Measurements from ENCODE around the gene PDHB. TPM values are rescaled to one million over a fixed set of nuclear protein-coding genes. Genes with fewer than 3 reads are reported as not detected.

The PDHB gene
- total and polyA plus RNA-seq, 4 donors: 47.8 to 92.1 (median 60.6) TPM

DNA sequence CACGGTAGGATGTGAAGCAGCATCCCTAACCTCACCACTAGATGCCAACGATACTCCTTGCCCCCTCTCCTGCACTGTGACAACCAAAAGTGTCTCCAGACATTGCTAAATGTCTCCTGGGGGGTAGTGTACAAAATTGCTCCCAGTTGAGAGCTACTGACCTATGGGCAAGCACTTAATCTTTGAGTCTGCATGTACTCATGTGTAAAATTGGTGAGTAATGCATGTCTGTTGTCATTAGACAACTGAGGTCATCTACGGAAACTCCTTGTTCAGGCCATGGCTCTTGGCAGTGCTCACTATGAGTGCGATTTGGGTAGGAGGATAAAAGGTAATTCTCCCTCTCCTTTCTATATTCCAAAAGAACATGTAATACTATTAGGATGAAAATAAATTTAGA lies 29.2 kb downstream of the PDHB start:
- Histone ChIP-seq H3K27me3 (ENCODE audit: control insufficient read depth in 4 of 4, insufficient read depth in 4 of 4, low read length in 3 of 4) (no peaks in the 10 kb centered on the region), H3K36me3 (ENCODE audit: control insufficient read depth in 4 of 4, insufficient read depth in 3 of 4, low read depth in 1 of 4, low read length in 3 of 4) (peaks cover 4 to 10% (median 5%) of the 10 kb centered on the region in 4 donors), H3K4me1 (ENCODE audit: control insufficient read depth in 4 of 4, insufficient read depth in 4 of 4, low read length in 3 of 4) (peaks cover 0 to 6% (median 1%) of the 10 kb centered on the region in 4 donors), H3K4me3 (ENCODE audit: low read depth in 1 of 3, low read length in 3 of 3) (no peak overlapping the region), H3K9ac (ENCODE audit: low read depth in 1 of 2, low read length in 2 of 2) (no peak overlapping the region), H3K27ac (ENCODE audit: low read depth in 1 of 2, low read length in 2 of 2) (no peak overlapping the region), H3K9me3 (ENCODE audit: control insufficient read depth in 4 of 4, low read length in 3 of 4) (no peaks in the 10 kb centered on the region)
- TF ChIP-seq, protein P1, sequence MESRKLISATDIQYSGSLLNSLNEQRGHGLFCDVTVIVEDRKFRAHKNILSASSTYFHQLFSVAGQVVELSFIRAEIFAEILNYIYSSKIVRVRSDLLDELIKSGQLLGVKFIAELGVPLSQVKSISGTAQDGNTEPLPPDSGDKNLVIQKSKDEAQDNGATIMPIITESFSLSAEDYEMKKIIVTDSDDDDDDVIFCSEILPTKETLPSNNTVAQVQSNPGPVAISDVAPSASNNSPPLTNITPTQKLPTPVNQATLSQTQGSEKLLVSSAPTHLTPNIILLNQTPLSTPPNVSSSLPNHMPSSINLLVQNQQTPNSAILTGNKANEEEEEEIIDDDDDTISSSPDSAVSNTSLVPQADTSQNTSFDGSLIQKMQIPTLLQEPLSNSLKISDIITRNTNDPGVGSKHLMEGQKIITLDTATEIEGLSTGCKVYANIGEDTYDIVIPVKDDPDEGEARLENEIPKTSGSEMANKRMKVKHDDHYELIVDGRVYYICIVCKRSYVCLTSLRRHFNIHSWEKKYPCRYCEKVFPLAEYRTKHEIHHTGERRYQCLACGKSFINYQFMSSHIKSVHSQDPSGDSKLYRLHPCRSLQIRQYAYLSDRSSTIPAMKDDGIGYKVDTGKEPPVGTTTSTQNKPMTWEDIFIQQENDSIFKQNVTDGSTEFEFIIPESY (IDR thresholded peaks at IDR 0.05): no peak
- TF ChIP-seq TAF1 (conservative IDR thresholded peaks at IDR 0.05) (no peak), HNF4G (IDR thresholded peaks at IDR 0.05) (no peak), YY1 (IDR thresholded peaks at IDR 0.05) (no peak), HNF4A (conservative IDR thresholded peaks at IDR 0.05) (no peak), FOXA2 (IDR thresholded peaks at IDR 0.05) (no peak), SP1 (IDR thresholded peaks at IDR 0.05) (no peak), GABPA (IDR thresholded peaks at IDR 0.05 in 1 of 2, conservative IDR thresholded peaks at IDR 0.05 in 1 of 2) (no peak), EGR1 (IDR thresholded peaks at IDR 0.05; ENCODE audit: low read depth in 2 of 2) (no peak), NR2F2 (IDR thresholded peaks at IDR 0.05) (no peak), FOXA1 (IDR thresholded peaks at IDR 0.05) (no peak)
- TF ChIP-seq, protein P2, sequence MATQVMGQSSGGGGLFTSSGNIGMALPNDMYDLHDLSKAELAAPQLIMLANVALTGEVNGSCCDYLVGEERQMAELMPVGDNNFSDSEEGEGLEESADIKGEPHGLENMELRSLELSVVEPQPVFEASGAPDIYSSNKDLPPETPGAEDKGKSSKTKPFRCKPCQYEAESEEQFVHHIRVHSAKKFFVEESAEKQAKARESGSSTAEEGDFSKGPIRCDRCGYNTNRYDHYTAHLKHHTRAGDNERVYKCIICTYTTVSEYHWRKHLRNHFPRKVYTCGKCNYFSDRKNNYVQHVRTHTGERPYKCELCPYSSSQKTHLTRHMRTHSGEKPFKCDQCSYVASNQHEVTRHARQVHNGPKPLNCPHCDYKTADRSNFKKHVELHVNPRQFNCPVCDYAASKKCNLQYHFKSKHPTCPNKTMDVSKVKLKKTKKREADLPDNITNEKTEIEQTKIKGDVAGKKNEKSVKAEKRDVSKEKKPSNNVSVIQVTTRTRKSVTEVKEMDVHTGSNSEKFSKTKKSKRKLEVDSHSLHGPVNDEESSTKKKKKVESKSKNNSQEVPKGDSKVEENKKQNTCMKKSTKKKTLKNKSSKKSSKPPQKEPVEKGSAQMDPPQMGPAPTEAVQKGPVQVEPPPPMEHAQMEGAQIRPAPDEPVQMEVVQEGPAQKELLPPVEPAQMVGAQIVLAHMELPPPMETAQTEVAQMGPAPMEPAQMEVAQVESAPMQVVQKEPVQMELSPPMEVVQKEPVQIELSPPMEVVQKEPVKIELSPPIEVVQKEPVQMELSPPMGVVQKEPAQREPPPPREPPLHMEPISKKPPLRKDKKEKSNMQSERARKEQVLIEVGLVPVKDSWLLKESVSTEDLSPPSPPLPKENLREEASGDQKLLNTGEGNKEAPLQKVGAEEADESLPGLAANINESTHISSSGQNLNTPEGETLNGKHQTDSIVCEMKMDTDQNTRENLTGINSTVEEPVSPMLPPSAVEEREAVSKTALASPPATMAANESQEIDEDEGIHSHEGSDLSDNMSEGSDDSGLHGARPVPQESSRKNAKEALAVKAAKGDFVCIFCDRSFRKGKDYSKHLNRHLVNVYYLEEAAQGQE (IDR thresholded peaks at IDR 0.05): no peak
- TF ChIP-seq, protein P3, sequence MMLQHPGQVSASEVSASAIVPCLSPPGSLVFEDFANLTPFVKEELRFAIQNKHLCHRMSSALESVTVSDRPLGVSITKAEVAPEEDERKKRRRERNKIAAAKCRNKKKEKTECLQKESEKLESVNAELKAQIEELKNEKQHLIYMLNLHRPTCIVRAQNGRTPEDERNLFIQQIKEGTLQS (IDR thresholded peaks at IDR 0.05): no peak
- TF ChIP-seq, protein P4, sequence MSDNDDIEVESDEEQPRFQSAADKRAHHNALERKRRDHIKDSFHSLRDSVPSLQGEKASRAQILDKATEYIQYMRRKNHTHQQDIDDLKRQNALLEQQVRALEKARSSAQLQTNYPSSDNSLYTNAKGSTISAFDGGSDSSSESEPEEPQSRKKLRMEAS (IDR thresholded peaks at IDR 0.05): no peak
- WGBS: 92% methylated on average over 4 of the region's 4 CpGs
- no peak for DNase-seq (ENCODE audit: low spot score)

DNA sequence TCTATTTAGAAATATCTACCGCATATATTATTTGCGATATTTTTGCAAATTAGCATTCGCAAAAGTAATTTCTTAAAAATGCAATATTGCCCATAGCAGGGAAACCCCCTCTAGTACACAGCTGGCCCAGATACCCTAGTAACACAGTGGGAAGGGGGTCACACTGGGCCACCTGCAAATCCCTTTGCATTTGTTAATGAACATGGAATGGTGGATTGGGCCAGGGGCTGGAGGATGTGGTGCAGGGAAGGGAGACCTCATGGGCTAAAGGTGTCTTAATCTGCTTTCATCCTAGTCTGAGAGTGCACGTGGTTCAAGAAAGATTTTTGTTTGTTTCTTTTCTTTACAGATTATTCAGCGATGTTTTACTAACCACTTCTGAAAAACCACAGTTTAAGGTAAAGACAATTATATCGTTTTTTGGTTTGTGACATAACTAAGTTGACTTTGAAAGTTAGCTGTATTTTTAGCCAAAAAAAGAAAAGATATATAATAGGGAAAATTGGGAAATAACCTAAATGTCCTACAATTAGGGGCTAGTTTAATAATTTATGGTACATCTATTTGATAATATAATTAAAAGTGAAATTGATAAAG lies 30.0 kb downstream of the PDHB start:
- H3K9ac ChIP-seq (ENCODE audit: low read depth in 1 of 2, low read length in 2 of 2): no peak overlapping the region
- H3K36me3 ChIP-seq (ENCODE audit: control insufficient read depth in 4 of 4, insufficient read depth in 3 of 4, low read depth in 1 of 4, low read length in 3 of 4): peaks cover 6 to 15% (median 11%) of the 10 kb centered on the region in 4 donors
- no peaks in the 10 kb centered on the region for H3K9me3 ChIP-seq (ENCODE audit: control insufficient read depth in 4 of 4, low read length in 3 of 4)
- peaks cover 0 to under 1% (median 0%) of the 10 kb centered on the region in 4 donors for H3K4me1 ChIP-seq (ENCODE audit: control insufficient read depth in 4 of 4, insufficient read depth in 4 of 4, low read length in 3 of 4)
- H3K27me3 ChIP-seq (ENCODE audit: control insufficient read depth in 4 of 4, insufficient read depth in 4 of 4, low read length in 3 of 4): no peaks in the 10 kb centered on the region
- H3K4me3 ChIP-seq (ENCODE audit: low read depth in 1 of 3, low read length in 3 of 3): no peak overlapping the region
- TF ChIP-seq, protein P2 (IDR thresholded peaks at IDR 0.05): no peak
- no peak for DNase-seq (ENCODE audit: low spot score)
- 93% methylated on average over 6 of the region's 6 CpGs for WGBS
- H3K27ac ChIP-seq (ENCODE audit: low read depth in 1 of 2, low read length in 2 of 2): no peak overlapping the region

Measured in liver (tissue), 9 donors.